ENCODE results near the gene COL23A1.

Gene COL23A1

GRCh38 chr5:178434851-178435250 lies 155.3 kb downstream of the COL23A1 start:
- no peak for DNase-seq (ENCODE audit: low read depth)

GRCh38 chr5:178434016-178434761 lies 156.0 kb downstream of the COL23A1 start:
- DNase-seq (ENCODE audit: low read depth) = no peak

GRCh38 chr5:178433273-178433775 lies 156.9 kb downstream of the COL23A1 start:
- no peak for DNase-seq (ENCODE audit: low read depth)

GRCh38 chr5:178432421-178433272 lies 157.5 kb downstream of the COL23A1 start:
- no peak for DNase-seq (ENCODE audit: low read depth)

- DNase-seq (ENCODE audit: low read depth) = no peak
Observed at GRCh38 chr5:178431782-178432165, 158.4 kb downstream of the COL23A1 start.

- DNase-seq (ENCODE audit: low read depth) = no peak
Observed at GRCh38 chr5:178431063-178431781, 159.0 kb downstream of the COL23A1 start.

- no peak for DNase-seq (ENCODE audit: low read depth)
Observed at GRCh38 chr5:178430186-178431062, 159.8 kb downstream of the COL23A1 start.

GRCh38 chr5:178429491-178430185 lies 160.6 kb downstream of the COL23A1 start:
- DNase-seq (ENCODE audit: low read depth) = no peak

GRCh38 chr5:178429156-178429468 lies 161.1 kb downstream of the COL23A1 start:
- DNase-seq (ENCODE audit: low read depth) = no peak

GRCh38 chr5:178428341-178429155 lies 161.6 kb downstream of the COL23A1 start:
- no peak for DNase-seq (ENCODE audit: low read depth)

GRCh38 chr5:178427576-178428197 lies 162.5 kb downstream of the COL23A1 start:
- DNase-seq (ENCODE audit: low read depth) = no peak

- no peak for DNase-seq (ENCODE audit: low read depth)
Observed at GRCh38 chr5:178426326-178427130, 163.7 kb downstream of the COL23A1 start.

GRCh38 chr5:178425621-178426068 lies 164.5 kb downstream of the COL23A1 start:
- no peak for DNase-seq (ENCODE audit: low read depth)

- DNase-seq (ENCODE audit: low read depth) = no peak
Observed at GRCh38 chr5:178424810-178425177, 165.4 kb downstream of the COL23A1 start.

- DNase-seq (ENCODE audit: low read depth) = no peak
Observed at GRCh38 chr5:178423901-178424809, 166.0 kb downstream of the COL23A1 start.

GRCh38 chr5:178423431-178423830 lies 166.8 kb downstream of the COL23A1 start:
- no peak for DNase-seq (ENCODE audit: low read depth)

- no peak for DNase-seq (ENCODE audit: low read depth)
Observed at GRCh38 chr5:178422400-178422775, 167.8 kb downstream of the COL23A1 start.

All from EH (cell line).